HEK293 (cell line): ENCODE measurements around the gene LGALS3BP.

ENCODE experiments used
- GLIS1 ChIP-seq: fragments of 450-650 bp; formaldehyde crosslinking; IDR thresholded peaks from 2 replicates; pipeline ENCODE4 v1.5.1; 2016; ENCODE audit warnings: missing biosample characterization, missing genetic modification characterization
- INSM2 ChIP-seq: fragments of 450-650 bp; formaldehyde crosslinking; IDR thresholded peaks from 2 replicates; pipeline ENCODE4 v1.5.1; 2016; ENCODE audit warnings: missing biosample characterization, missing genetic modification characterization
- MYNN ChIP-seq: fragments of 450-650 bp; formaldehyde crosslinking; IDR thresholded peaks from 2 replicates; pipeline ENCODE4 v1.5.1; 2016; ENCODE audit warnings: missing biosample characterization, missing genetic modification characterization, borderline replicate concordance
- PRDM10 ChIP-seq: fragments of 450-650 bp; formaldehyde crosslinking; IDR thresholded peaks from 2 replicates; pipeline ENCODE4 v1.5.1; 2016; ENCODE audit warnings: missing biosample characterization, missing genetic modification characterization
- SCRT2 ChIP-seq: fragments of 450-650 bp; formaldehyde crosslinking; IDR thresholded peaks from 2 replicates; pipeline ENCODE4 v1.5.1; 2016; ENCODE audit warnings: missing biosample characterization, missing genetic modification characterization
- TCF7L2 ChIP-seq: IDR thresholded peaks from 2 replicates; pipeline ENCODE4 v1.6.1; 2011; ENCODE audit warnings: low read depth, mild to moderate bottlenecking, inconsistent platforms, low read length, moderate library complexity, borderline replicate concordance
- ZBTB10 ChIP-seq: fragments of 450-650 bp; formaldehyde crosslinking; IDR thresholded peaks from 2 replicates; pipeline ENCODE4 v1.5.1; 2016; ENCODE audit warnings: missing biosample characterization, missing genetic modification characterization
- ZIC2 ChIP-seq: fragments of 450-650 bp; formaldehyde crosslinking; IDR thresholded peaks from 2 replicates; pipeline ENCODE4 v1.5.1; 2016; ENCODE audit warnings: missing biosample characterization, missing genetic modification characterization
- ZNF18 ChIP-seq: fragments of 450-650 bp; formaldehyde crosslinking; IDR thresholded peaks from 2 replicates; pipeline ENCODE4 v1.5.1; 2016; ENCODE audit warnings: missing biosample characterization, missing genetic modification characterization
- ZNF214 ChIP-seq: fragments of 450-650 bp; formaldehyde crosslinking; IDR thresholded peaks from 2 replicates; pipeline ENCODE4 v1.5.1; 2017; ENCODE audit warnings: missing biosample characterization, mild to moderate bottlenecking, missing genetic modification characterization, borderline replicate concordance
- ZNF302 ChIP-seq: fragments of 450-650 bp; formaldehyde crosslinking; IDR thresholded peaks from 2 replicates; pipeline ENCODE4 v1.5.1; 2016; ENCODE audit warnings: missing biosample characterization, missing genetic modification characterization, low read depth
- ZNF335 ChIP-seq: fragments of 450-650 bp; formaldehyde crosslinking; conservative IDR thresholded peaks from 2 replicates; pipeline ENCODE4 v1.5.1; 2016; ENCODE audit warnings: missing biosample characterization, missing genetic modification characterization
- ZNF391 ChIP-seq: fragments of 450-650 bp; formaldehyde crosslinking; IDR thresholded peaks from 2 replicates; pipeline ENCODE4 v1.5.1; 2016; ENCODE audit warnings: low read depth, missing biosample characterization, missing genetic modification characterization, borderline replicate concordance
- ZNF513 ChIP-seq: fragments of 450-650 bp; IDR thresholded peaks from 2 replicates; pipeline ENCODE4 v1.5.1; 2018; ENCODE audit warnings: missing biosample characterization, missing genetic modification characterization
- ZNF530 ChIP-seq: fragments of 450-650 bp; formaldehyde crosslinking; IDR thresholded peaks from 2 replicates; pipeline ENCODE4 v1.5.1; 2016; ENCODE audit warnings: low read depth, missing biosample characterization, missing genetic modification characterization
- ZNF596 ChIP-seq: fragments of 450-650 bp; IDR thresholded peaks from 2 replicates; pipeline ENCODE4 v1.5.0; 2018; ENCODE audit warnings: missing biosample characterization, mild to moderate bottlenecking, missing genetic modification characterization, moderate library complexity
- ZNF660 ChIP-seq: fragments of 450-650 bp; IDR thresholded peaks from 2 replicates; pipeline ENCODE4 v1.5.1; 2018; ENCODE audit warnings: missing biosample characterization, mild to moderate bottlenecking, missing genetic modification characterization
- ZNF664 ChIP-seq: fragments of 450-650 bp; formaldehyde crosslinking; IDR thresholded peaks from 2 replicates; pipeline ENCODE4 v1.5.1; 2016; ENCODE audit warnings: missing biosample characterization, missing genetic modification characterization
- ZNF677 ChIP-seq: fragments of 450-650 bp; IDR thresholded peaks from 2 replicates; pipeline ENCODE4 v1.5.0; 2018; ENCODE audit warnings: missing biosample characterization, mild to moderate bottlenecking, missing genetic modification characterization, moderate library complexity
- ZNF707 ChIP-seq: fragments of 450-650 bp; formaldehyde crosslinking; IDR thresholded peaks from 2 replicates; pipeline ENCODE4 v1.5.1; 2016; ENCODE audit warnings: missing biosample characterization, missing genetic modification characterization
- ZSCAN5A ChIP-seq: fragments of 450-650 bp; formaldehyde crosslinking; IDR thresholded peaks from 2 replicates; pipeline ENCODE4 v1.5.1; 2016; ENCODE audit warnings: missing biosample characterization, missing genetic modification characterization

LGALS3BP gene

GRCh38 chr17:78933959-78934568 is 45.7 kb downstream of the LGALS3BP start (continued):
- peak; percentile 76 for TF ChIP-seq ZBTB10 (tag by site-specific recombination)
- no peak for TF ChIP-seq SCRT2 (tag by site-specific recombination)
- TF ChIP-seq ZNF664: no peak
- TF ChIP-seq ZNF335 (tag by site-specific recombination): peak; percentile 33; the same call in 1 of the 2 replicates
- TF ChIP-seq GLIS1 (tag by site-specific recombination): peak; percentile 91
- peak; percentile 54 for TF ChIP-seq PRDM10
- TF ChIP-seq ZNF677: no peak
- TF ChIP-seq ZNF214 (tag by site-specific recombination): no peak
- TF ChIP-seq ZNF596: no peak; the same call in 1 of the 2 replicates
- TF ChIP-seq ZSCAN5A: no peak
- TF ChIP-seq ZNF391 (tag by site-specific recombination): peak; percentile 77; the same call in 1 of the 2 replicates
- TF ChIP-seq ZNF18 (tag by site-specific recombination): no peak
- no peak for TF ChIP-seq MYNN (tag by site-specific recombination)
- peak; percentile 59; the same call in 1 of the 2 replicates for TF ChIP-seq ZNF660 (tag by site-specific recombination)
- TF ChIP-seq ZNF707: no peak
- TF ChIP-seq TCF7L2: no peak
- TF ChIP-seq INSM2 (tag by site-specific recombination): peak; percentile 94
- peak; percentile 96 for TF ChIP-seq ZNF513 (tag by site-specific recombination)
- TF ChIP-seq ZIC2 (tag by site-specific recombination): peak; percentile 94
- no peak for TF ChIP-seq ZNF530 (tag by site-specific recombination)
- TF ChIP-seq ZNF302 (tag by site-specific recombination): no peak
